HepG2 (cell line): ENCODE results near the gene KCNAB2. TPM values are rescaled to one million over a fixed set of nuclear protein-coding genes. Genes with fewer than 3 reads are reported as not detected.

Source experiments
- ATF5 ChIP-seq: sonication (generic); formaldehyde crosslinking; IDR thresholded peaks from 2 replicates; pipeline ENCODE4 v1.4.0; 2020; ENCODE audit warnings: mild to moderate bottlenecking, low read depth, missing genetic modification reagents
- CHD2 ChIP-seq: IDR thresholded peaks from 2 replicates; pipeline ENCODE4 v1.6.1; 2011; ENCODE audit warnings: low read depth, low read length, improper control_type of control experiment
- E2F2 ChIP-seq: sonication (generic); formaldehyde crosslinking; IDR thresholded peaks from 2 replicates; pipeline ENCODE4 v1.4.0; 2020; ENCODE audit warnings: missing genetic modification reagents, borderline replicate concordance
- GTF2F1 ChIP-seq: fragments of 150-350 bp; IDR thresholded peaks from 2 replicates; pipeline ENCODE4 v1.6.1; 2014; ENCODE audit warnings: low read length
- IRF2 ChIP-seq: IDR thresholded peaks from 2 replicates; pipeline ENCODE4 v1.6.1; 2018; ENCODE audit warnings: missing genetic modification reagents, missing compliant biosample characterization
- KLF15 ChIP-seq: sonication (generic); formaldehyde crosslinking; IDR thresholded peaks from 2 replicates; pipeline ENCODE4 v1.8.1; 2023; ENCODE audit warnings: borderline replicate concordance, mild to moderate bottlenecking, inconsistent platforms, missing genetic modification reagents, mixed read lengths
- NR2C2 ChIP-seq: sonication (generic); formaldehyde crosslinking; IDR thresholded peaks from 2 replicates; pipeline ENCODE4 v1.4.0; 2020; ENCODE audit warnings: missing genetic modification reagents, mild to moderate bottlenecking, moderate library complexity, borderline replicate concordance
- POLR2A ChIP-seq, 2 experiments: IDR thresholded peaks; 2 replicates each; pipeline ENCODE4 v1.6.1; 2011; ENCODE audit warnings: low read depth in 2 of 2, low read length in 2 of 2, mild to moderate bottlenecking in 1 of 2, moderate library complexity in 1 of 2; ENCODE audit not compliant: insufficient read depth in 1 of 2
- RFX1 ChIP-seq: fragments of 450-650 bp; IDR thresholded peaks from 2 replicates; pipeline ENCODE4 v1.6.1; 2017
- RFXAP ChIP-seq: sonication (generic); formaldehyde crosslinking; IDR thresholded peaks from 2 replicates; pipeline ENCODE4 v1.4.0; 2020; ENCODE audit warnings: missing genetic modification reagents, borderline replicate concordance
- ZFP36L1 ChIP-seq: sonication (generic); formaldehyde crosslinking; IDR thresholded peaks from 2 replicates; pipeline ENCODE4 v1.8.0; 2022; ENCODE audit warnings: mild to moderate bottlenecking, missing genetic modification reagents, moderate library complexity
- ZNF30 ChIP-seq: sonication (generic); formaldehyde crosslinking; IDR thresholded peaks from 2 replicates; pipeline ENCODE4 v1.5.0; 2020; ENCODE audit warnings: mild to moderate bottlenecking, missing genetic modification reagents
- ZNF503 ChIP-seq: sonication (generic); formaldehyde crosslinking; IDR thresholded peaks from 2 replicates; pipeline ENCODE4 v1.4.0; 2020; ENCODE audit warnings: missing genetic modification reagents
- polyA plus RNA-seq, 8 experiments: library from polyadenylated mRNA; depleted of rRNA in 3 of 8; stranded (reverse) in 7 of 8; unstranded in 1 of 8; fragments of >200 nt; fragmentation: Illumina TruSeq in 4 of 8; extraction: Trizol in 4 of 8; gene quantifications; 2 replicates each; pipeline versions ENCODE4 v1.2.1 to v1.2.3, GENCODE V29; 2011 to 2016; ENCODE audit warnings: low read depth in 4 of 8, missing spikeins in 1 of 8, mixed read lengths in 1 of 8; ENCODE audit not compliant: insufficient read depth in 1 of 8
- total RNA-seq, 5 experiments: library from RNA; depleted of rRNA; stranded (reverse); fragments of >200 nt; fragmentation: Illumina TruSeq; extraction: Trizol; gene quantifications; 2 replicates each; pipeline ENCODE4 v1.2.3, GENCODE V29; 2016; ENCODE audit warnings: low read depth in 1 of 5
- TF ChIP-seq, protein P1 (sequence below): sonication (generic); formaldehyde crosslinking; IDR thresholded peaks from 2 replicates; pipeline ENCODE4 v1.8.1; 2022; ENCODE audit warnings: low read depth, mild to moderate bottlenecking, missing genetic modification reagents
- TF ChIP-seq, protein P2 (sequence below): sonication (generic); formaldehyde crosslinking; IDR thresholded peaks from 2 replicates; pipeline ENCODE4 v1.5.0; 2020; ENCODE audit warnings: mild to moderate bottlenecking, missing genetic modification reagents, moderate library complexity
- TF ChIP-seq, protein P3 (sequence below): sonication (generic); formaldehyde crosslinking; IDR thresholded peaks from 2 replicates; pipeline ENCODE4 v1.5.0; 2020; ENCODE audit warnings: mild to moderate bottlenecking, missing genetic modification reagents, borderline replicate concordance

Gene KCNAB2
- total and polyA plus RNA-seq, 2 of the 13 experiments (the other 11 are each of a cell fraction or from before 2014, with no cell fraction given), result 6.2 to 8.8 TPM

DNA sequence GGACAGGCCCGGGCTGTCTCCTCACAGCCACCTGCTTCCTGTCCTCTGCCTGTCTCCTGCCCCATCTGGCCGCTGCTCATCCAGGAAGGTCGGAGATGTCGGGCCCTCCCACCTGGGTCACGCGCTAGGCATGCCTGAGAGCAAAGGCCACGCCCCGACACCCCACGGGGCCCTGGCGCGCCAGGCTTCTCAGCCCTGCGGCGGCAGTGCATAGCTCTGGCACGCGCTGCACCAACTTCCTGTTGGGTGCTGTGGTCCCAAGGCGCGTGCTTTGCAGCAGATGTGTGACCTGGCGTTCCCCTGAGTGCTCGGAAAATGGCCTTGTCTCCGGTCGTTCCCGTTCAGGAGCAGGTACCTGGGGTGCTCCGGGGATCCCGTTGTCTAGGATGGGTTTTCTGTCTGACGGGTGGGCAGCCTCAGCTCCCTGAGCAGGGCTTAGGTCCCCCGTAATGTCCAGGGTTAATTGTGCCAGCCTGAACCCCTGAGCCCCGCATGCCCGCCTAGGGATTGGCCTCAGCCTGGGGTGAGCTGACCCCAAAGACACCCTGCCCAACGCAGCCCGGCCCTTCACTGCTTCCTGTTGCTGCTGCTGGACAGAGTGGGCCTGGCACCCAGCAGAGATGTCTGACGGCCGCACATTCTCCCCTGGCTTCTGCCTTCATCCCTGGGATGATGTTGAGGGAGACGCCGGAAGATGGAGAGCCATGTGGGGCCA lies 19.4 kb upstream of the KCNAB2 start (continued):
- TF ChIP-seq, protein P1, sequence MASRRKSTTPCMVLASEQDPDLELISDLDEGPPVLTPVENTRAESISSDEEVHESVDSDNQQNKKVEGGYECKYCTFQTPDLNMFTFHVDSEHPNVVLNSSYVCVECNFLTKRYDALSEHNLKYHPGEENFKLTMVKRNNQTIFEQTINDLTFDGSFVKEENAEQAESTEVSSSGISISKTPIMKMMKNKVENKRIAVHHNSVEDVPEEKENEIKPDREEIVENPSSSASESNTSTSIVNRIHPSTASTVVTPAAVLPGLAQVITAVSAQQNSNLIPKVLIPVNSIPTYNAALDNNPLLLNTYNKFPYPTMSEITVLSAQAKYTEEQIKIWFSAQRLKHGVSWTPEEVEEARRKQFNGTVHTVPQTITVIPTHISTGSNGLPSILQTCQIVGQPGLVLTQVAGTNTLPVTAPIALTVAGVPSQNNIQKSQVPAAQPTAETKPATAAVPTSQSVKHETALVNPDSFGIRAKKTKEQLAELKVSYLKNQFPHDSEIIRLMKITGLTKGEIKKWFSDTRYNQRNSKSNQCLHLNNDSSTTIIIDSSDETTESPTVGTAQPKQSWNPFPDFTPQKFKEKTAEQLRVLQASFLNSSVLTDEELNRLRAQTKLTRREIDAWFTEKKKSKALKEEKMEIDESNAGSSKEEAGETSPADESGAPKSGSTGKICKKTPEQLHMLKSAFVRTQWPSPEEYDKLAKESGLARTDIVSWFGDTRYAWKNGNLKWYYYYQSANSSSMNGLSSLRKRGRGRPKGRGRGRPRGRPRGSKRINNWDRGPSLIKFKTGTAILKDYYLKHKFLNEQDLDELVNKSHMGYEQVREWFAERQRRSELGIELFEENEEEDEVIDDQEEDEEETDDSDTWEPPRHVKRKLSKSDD, result no peak; the same call in 1 of the 2 replicates
- TF ChIP-seq RFX1, result no peak
- TF ChIP-seq CHD2, result no peak
- TF ChIP-seq ZFP36L1, result peak; percentile 82; the same call in 1 of the 2 replicates
- TF ChIP-seq ZNF503, result 0 out of 2 replicates have a peak, but pooled peaks have one; percentile 59
- TF ChIP-seq NR2C2, result peak; percentile 65; the same call in 1 of the 2 replicates
- TF ChIP-seq, protein P2, sequence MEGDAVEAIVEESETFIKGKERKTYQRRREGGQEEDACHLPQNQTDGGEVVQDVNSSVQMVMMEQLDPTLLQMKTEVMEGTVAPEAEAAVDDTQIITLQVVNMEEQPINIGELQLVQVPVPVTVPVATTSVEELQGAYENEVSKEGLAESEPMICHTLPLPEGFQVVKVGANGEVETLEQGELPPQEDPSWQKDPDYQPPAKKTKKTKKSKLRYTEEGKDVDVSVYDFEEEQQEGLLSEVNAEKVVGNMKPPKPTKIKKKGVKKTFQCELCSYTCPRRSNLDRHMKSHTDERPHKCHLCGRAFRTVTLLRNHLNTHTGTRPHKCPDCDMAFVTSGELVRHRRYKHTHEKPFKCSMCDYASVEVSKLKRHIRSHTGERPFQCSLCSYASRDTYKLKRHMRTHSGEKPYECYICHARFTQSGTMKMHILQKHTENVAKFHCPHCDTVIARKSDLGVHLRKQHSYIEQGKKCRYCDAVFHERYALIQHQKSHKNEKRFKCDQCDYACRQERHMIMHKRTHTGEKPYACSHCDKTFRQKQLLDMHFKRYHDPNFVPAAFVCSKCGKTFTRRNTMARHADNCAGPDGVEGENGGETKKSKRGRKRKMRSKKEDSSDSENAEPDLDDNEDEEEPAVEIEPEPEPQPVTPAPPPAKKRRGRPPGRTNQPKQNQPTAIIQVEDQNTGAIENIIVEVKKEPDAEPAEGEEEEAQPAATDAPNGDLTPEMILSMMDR (CRISPR knock-in tag), result no peak; the same call in 1 of the 2 replicates
- 0 out of 2 replicates have a peak, but pooled peaks have one; percentile 16 for TF ChIP-seq IRF2 (CRISPR knock-in tag)
- peak; percentile 73 to 83 for TF ChIP-seq POLR2A (IDR thresholded peaks at IDR 0.05; ENCODE audit: insufficient read depth in 1 of 2, low read depth in 2 of 2, low read length in 2 of 2)
- no peak for TF ChIP-seq ZNF30 (CRISPR knock-in tag)
- no peak for TF ChIP-seq GTF2F1
- TF ChIP-seq, protein P3, sequence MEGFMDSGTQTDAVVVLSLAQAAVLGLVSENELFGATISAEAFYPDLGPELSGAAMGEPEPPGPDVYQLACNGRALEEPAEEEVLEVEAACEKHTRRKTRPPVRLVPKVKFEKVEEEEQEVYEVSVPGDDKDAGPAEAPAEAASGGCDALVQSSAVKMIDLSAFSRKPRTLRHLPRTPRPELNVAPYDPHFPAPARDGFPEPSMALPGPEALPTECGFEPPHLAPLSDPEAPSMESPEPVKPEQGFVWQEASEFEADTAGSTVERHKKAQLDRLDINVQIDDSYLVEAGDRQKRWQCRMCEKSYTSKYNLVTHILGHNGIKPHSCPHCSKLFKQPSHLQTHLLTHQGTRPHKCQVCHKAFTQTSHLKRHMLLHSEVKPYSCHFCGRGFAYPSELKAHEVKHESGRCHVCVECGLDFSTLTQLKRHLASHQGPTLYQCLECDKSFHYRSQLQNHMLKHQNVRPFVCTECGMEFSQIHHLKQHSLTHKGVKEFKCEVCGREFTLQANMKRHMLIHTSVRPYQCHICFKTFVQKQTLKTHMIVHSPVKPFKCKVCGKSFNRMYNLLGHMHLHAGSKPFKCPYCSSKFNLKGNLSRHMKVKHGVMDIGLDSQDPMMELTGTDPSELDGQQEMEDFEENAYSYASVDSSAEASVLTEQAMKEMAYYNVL (CRISPR knock-in tag), result no peak
- no peak for TF ChIP-seq ATF5 (CRISPR knock-in tag)
- TF ChIP-seq E2F2, result peak; percentile 76; the same call in 1 of the 2 replicates
- TF ChIP-seq RFXAP, result peak; percentile 76; the same call in 1 of the 2 replicates
- TF ChIP-seq KLF15, result no peak
